GM12892 (cell line): ENCODE data around the gene RFTN1.
A peak's percentile ranks its signal among the peaks of the same experiment; 100 is the strongest.

Experiments used
- POLR2A ChIP-seq: IDR thresholded peaks from 2 replicates; pipeline ENCODE4 v1.6.1; 2011; ENCODE audit warnings: low read depth, low read length, control low read depth
- POLR2AphosphoS5 ChIP-seq: IDR thresholded peaks from 2 replicates; pipeline ENCODE4 v1.6.1; 2011; ENCODE audit warnings: low read depth, low read length, control low read depth

DNA sequence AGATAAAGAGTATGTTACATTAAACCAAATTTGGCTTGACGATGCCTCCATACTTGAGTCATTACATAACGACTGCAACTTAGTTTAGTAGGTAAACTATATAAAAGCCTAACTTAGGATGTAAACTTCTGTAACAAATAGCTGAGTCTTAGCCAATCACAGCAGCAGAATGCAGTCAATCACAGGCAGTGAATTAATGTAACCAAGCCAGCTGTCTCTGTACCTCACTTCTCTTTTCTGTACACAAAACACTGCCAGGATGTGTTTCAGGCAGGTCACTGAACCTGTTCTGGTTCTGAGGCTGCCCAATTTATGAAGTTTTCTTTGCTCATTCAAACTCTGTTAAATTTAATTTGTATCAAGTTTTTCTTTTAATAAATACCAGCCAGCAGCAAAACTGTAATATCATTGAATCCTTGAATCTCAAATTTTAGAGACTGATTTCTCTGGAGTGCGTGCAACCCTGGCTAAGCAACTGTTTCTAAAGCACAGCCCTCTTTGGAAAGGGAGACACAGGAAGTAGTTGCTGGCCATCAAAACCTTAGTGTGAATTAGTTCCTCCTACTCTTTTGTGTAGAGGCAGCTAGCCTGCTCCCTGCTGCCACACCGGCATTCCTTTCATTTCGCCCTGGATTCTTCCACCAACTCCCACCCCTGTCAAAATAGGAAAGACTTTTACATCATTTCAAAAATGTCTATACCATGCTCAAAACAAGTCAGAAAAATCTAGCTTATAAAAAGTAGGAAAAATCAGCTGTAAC lies 15.2 kb downstream of the RFTN1 start:
- TF ChIP-seq POLR2AphosphoS5 (peak; percentile 1; the same call in 1 of the 2 replicates), POLR2A (peak; percentile 66; the same call in 1 of the 2 replicates)
